ENCODE data around the gene LRP1B. TPM values are rescaled to one million over a fixed set of nuclear protein-coding genes. Genes with fewer than 3 reads are reported as not detected.

Gene LRP1B
- polyA plus RNA-seq, 2 of the 4 experiments (the other 2 are of a cell fraction) = 0.03 TPM; not detected in 1

GRCh38 chr2:141927536-141927935 is 203.3 kb downstream of the LRP1B start:
- ATAC-seq (no peak), DNase-seq (ENCODE audit: low read depth in 1 of 2, low spot score in 1 of 2) (no peak), FAIRE-seq (no peak)
- no peaks in the 10 kb centered on the region for H3K4me1 ChIP-seq
- ChIA-PET POLR2A (no interaction called here), CTCF (no interaction called here)
- H3K27ac ChIP-seq = no peak overlapping the region
- TF ChIP-seq FOSB (CRISPR knock-in tag; IDR thresholded peaks at IDR 0.05) (no peak), SREBF2 (IDR thresholded peaks at IDR 0.05) (no peak), KDM1A (IDR thresholded peaks at IDR 0.05; ENCODE audit: low read depth) (no peak), ZSCAN20 (CRISPR knock-in tag; IDR thresholded peaks at IDR 0.05) (no peak), KDM5A (IDR thresholded peaks at IDR 0.05) (no peak), CHD4 (IDR thresholded peaks at IDR 0.05; ENCODE audit: borderline replicate concordance) (no peak), MAFK (IDR thresholded peaks at IDR 0.05; ENCODE audit: partially characterized antibody) (no peak), ZFP36 (IDR thresholded peaks at IDR 0.05; ENCODE audit: borderline replicate concordance, partially characterized antibody) (no peak), ESRRA (IDR thresholded peaks at IDR 0.05; ENCODE audit: borderline replicate concordance, low read length) (no peak), HOXB5 (CRISPR knock-in tag; IDR thresholded peaks at IDR 0.05) (no peak), TP53 (CRISPR knock-in tag; IDR thresholded peaks at IDR 0.05) (no peak), EHF (CRISPR knock-in tag; IDR thresholded peaks at IDR 0.05) (no peak), NR3C1 (IDR thresholded peaks at IDR 0.05) (no peak), CHD2 (IDR thresholded peaks at IDR 0.05; ENCODE audit: low read length, partially characterized antibody) (no peak), NPAS2 (CRISPR knock-in tag; IDR thresholded peaks at IDR 0.05; ENCODE audit: borderline replicate concordance) (no peak), HOXB13 (CRISPR knock-in tag; IDR thresholded peaks at IDR 0.05; ENCODE audit: low read depth) (no peak), HDAC2 (IDR thresholded peaks at IDR 0.05) (no peak)
- TF ChIP-seq, protein P1, sequence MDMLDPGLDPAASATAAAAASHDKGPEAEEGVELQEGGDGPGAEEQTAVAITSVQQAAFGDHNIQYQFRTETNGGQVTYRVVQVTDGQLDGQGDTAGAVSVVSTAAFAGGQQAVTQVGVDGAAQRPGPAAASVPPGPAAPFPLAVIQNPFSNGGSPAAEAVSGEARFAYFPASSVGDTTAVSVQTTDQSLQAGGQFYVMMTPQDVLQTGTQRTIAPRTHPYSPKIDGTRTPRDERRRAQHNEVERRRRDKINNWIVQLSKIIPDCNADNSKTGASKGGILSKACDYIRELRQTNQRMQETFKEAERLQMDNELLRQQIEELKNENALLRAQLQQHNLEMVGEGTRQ (IDR thresholded peaks at IDR 0.05) = no peak
- no peaks in the 10 kb centered on the region for H3K9me3 ChIP-seq
- no peak overlapping the region for H3K4me3 ChIP-seq
- no peak overlapping the region for H3K4me2 ChIP-seq

DNA sequence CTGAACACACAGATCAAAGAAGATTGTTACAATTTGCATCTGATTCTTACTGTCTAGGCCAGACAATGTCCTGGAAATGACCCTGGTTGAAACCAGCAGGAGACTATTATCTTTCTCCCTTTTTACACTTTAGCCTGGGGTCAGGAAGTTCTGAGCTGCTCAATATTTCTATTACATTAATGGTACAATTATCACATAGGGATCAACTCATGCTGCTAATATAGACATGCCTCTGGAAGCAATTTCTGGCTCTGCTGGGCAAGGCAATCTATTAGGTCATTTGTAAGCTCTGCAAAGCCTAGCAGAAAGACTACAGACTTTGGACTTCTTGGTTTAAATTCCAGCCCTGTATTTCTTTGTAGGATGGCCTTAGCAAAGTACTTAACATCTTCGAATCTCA is 205.3 kb downstream of the LRP1B start:
- ChIA-PET CTCF (no interaction called here), POLR2A (no interaction called here)
- no peaks in the 10 kb centered on the region for H3K4me1 ChIP-seq
- WGBS (ENCODE audit: missing lambda C conversion rate) = 3% methylated on average over 1 of the region's 1 CpG
- no peak overlapping the region for H3K4me3 ChIP-seq
- FAIRE-seq = no peak
- no peaks in the 10 kb centered on the region for H3K9me3 ChIP-seq
- no peak for TF ChIP-seq KDM5A (IDR thresholded peaks at IDR 0.05)
- TF ChIP-seq BCL3 (IDR thresholded peaks at IDR 0.05) = no peak
- no peak for TF ChIP-seq EP300 (IDR thresholded peaks at IDR 0.05)
- no peak for TF ChIP-seq HES2 (IDR thresholded peaks at IDR 0.05)
- no peak for TF ChIP-seq ZFP36 (IDR thresholded peaks at IDR 0.05; ENCODE audit: borderline replicate concordance, partially characterized antibody)
- no peak for TF ChIP-seq GATA3 (IDR thresholded peaks at IDR 0.05; ENCODE audit: borderline replicate concordance)
- TF ChIP-seq, protein P2, sequence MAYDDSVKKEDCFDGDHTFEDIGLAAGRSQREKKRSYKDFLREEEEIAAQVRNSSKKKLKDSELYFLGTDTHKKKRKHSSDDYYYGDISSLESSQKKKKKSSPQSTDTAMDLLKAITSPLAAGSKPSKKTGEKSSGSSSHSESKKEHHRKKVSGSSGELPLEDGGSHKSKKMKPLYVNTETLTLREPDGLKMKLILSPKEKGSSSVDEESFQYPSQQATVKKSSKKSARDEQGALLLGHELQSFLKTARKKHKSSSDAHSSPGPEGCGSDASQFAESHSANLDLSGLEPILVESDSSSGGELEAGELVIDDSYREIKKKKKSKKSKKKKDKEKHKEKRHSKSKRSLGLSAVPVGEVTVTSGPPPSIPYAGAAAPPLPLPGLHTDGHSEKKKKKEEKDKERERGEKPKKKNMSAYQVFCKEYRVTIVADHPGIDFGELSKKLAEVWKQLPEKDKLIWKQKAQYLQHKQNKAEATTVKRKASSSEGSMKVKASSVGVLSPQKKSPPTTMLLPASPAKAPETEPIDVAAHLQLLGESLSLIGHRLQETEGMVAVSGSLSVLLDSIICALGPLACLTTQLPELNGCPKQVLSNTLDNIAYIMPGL (CRISPR knock-in tag; IDR thresholded peaks at IDR 0.05; ENCODE audit: borderline replicate concordance) = no peak
- DNase-seq (ENCODE audit: low read depth in 1 of 2, low spot score in 1 of 2) = no peak
- no peak overlapping the region for H3K4me2 ChIP-seq
- no peak for ATAC-seq
- H3K27ac ChIP-seq = no peak overlapping the region

Data from A549 (cell line).